Activated CD4-positive, alpha-beta T cell treated with anti-CD3 and anti-CD28 coated beads, Interleukin-2, amount 10 ng/mL, durations not matched to agents 24 days and 14 days (primary cell): ENCODE results near the gene SCAMP4. TPM values are rescaled to one million over a fixed set of nuclear protein-coding genes. Genes with fewer than 3 reads are reported as not detected.

Source experiments
- total RNA-seq: library from RNA; stranded (reverse); gene quantifications from 2 replicates; pipeline ENCODE4 v1.2.3, GENCODE V29; 2022

SCAMP4 gene
- total RNA-seq, 1 donor from 2014 or later, result 42.4 TPM

Other genes with a start within 250 kb of the SCAMP4 start
- gene ONECUT3, start 151.9 kb upstream of the SCAMP4 start, total RNA-seq, result not detected in 2 replicates
- gene ATP8B3, start 93.1 kb upstream of the SCAMP4 start, total RNA-seq, result 3.6 and 4.2 TPM in 2 replicates
- gene REXO1, start 56.9 kb upstream of the SCAMP4 start, total RNA-seq, result 56.3 and 61.4 TPM in 2 replicates
- gene KLF16, start 41.8 kb upstream of the SCAMP4 start, total RNA-seq, result 37.0 and 38.1 TPM in 2 replicates
- gene ABHD17A, start 19.9 kb upstream of the SCAMP4 start, total RNA-seq, result 104 and 107 TPM in 2 replicates
- gene ADAT3, start within 50 bp of the SCAMP4 start, total RNA-seq, result 8.8 and 10.6 TPM in 2 replicates
- gene CSNK1G2, start 35.8 kb downstream of the SCAMP4 start, total RNA-seq, result 91.7 and 92.8 TPM in 2 replicates
- gene BTBD2, start 110.3 kb downstream of the SCAMP4 start, total RNA-seq, result 25.8 and 30.2 TPM in 2 replicates
- gene MKNK2, start 145.8 kb downstream of the SCAMP4 start, total RNA-seq, result 159 and 169 TPM in 2 replicates
- gene MOB3A, start 190.9 kb downstream of the SCAMP4 start, total RNA-seq, result 184 and 185 TPM in 2 replicates
- gene IZUMO4, start 191.5 kb downstream of the SCAMP4 start, total RNA-seq, result 9.5 and 10.0 TPM in 2 replicates
- gene AP3D1, start 246.2 kb downstream of the SCAMP4 start, total RNA-seq, result 104 and 113 TPM in 2 replicates